Panc1 (cell line): ENCODE measurements around the gene RALGPS2. TPM values are rescaled to one million over a fixed set of nuclear protein-coding genes. Genes with fewer than 3 reads are reported as not detected.

Experiments
- ATAC-seq: fragments of 200-7000 bp; cut with Tn5 transposase; 2 replicates; pipeline ENCODE4 v1.9.1; 2020; ENCODE audit warnings: mild to moderate bottlenecking, moderate library complexity
- BruUV-seq: library from RNA; stranded (reverse); fragments of 400-500 nt; replicated peaks from 2 replicates; lab custom pipeline; 2021; lab: Mats Ljungman, UMichigan
- CTCF ChIA-PET: fragments of 300-600 bp; sonication (Branson Sonifier 250); formaldehyde crosslinking; loops from one replicate; lab custom pipeline; 2022; ENCODE audit warnings: antibody characterized with exemption; lab: Charles Lee
- POLR2A ChIA-PET: fragments of 300-600 bp; sonication (Branson Sonifier 250); formaldehyde crosslinking; loops from one replicate; lab custom pipeline; 2022; ENCODE audit warnings: antibody characterized with exemption; lab: Charles Lee
- DNase-seq: peaks from one replicate; pipeline ENCODE4 v3.0.0-alpha.2; 2010; ENCODE audit warnings: low read depth, low spot score
- H3K27ac ChIP-seq: 2 replicates; pipeline ENCODE4 v1.5.1; 2011; ENCODE audit warnings: mild to moderate bottlenecking, low read length, inconsistent platforms
- H3K27me3 ChIP-seq: fragments of 200-500 bp; sonication (Bioruptor generic); 2 replicates; pipeline ENCODE4 v1.6.0; 2014; ENCODE audit warnings: low read length, inconsistent platforms; ENCODE audit not compliant: control insufficient read depth, insufficient read depth
- H3K36me3 ChIP-seq: fragments of 200-500 bp; sonication (Bioruptor generic); 2 replicates; pipeline ENCODE4 v1.5.1; 2014; ENCODE audit warnings: inconsistent platforms, mild to moderate bottlenecking, low read length, moderate library complexity; ENCODE audit not compliant: control insufficient read depth, insufficient read depth
- H3K4me1 ChIP-seq: 2 replicates; pipeline ENCODE4 v1.5.1; 2011; ENCODE audit warnings: inconsistent platforms, mild to moderate bottlenecking, low read length, moderate library complexity; ENCODE audit not compliant: control insufficient read depth, insufficient read depth
- H3K4me3 ChIP-seq, 2 experiments: 2 replicates each; pipeline ENCODE4 v1.5.1; 2011 to 2012; ENCODE audit warnings: low read depth in 2 of 2, low read length in 2 of 2, mild to moderate bottlenecking in 2 of 2, inconsistent platforms in 1 of 2, moderate library complexity in 1 of 2
- H3K9me3 ChIP-seq: fragments of 200-500 bp; sonication (Bioruptor generic); 2 replicates; pipeline ENCODE4 v1.5.1; 2014; ENCODE audit warnings: low read depth, mild to moderate bottlenecking, inconsistent platforms, low read length, moderate library complexity; ENCODE audit not compliant: control insufficient read depth, insufficient read depth
- CTCF ChIP-seq: fragments of 450-650 bp; IDR thresholded peaks from 2 replicates; pipeline ENCODE4 v1.5.1; 2017; ENCODE audit warnings: mild to moderate bottlenecking
- POLR2AphosphoS5 ChIP-seq: IDR thresholded peaks from 2 replicates; pipeline ENCODE4 v1.6.1; 2012; ENCODE audit warnings: mild to moderate bottlenecking, low read depth, low read length, moderate library complexity
- REST ChIP-seq, 2 experiments: IDR thresholded peaks; 2 replicates each; pipeline ENCODE4 v1.6.1; 2011 to 2012; ENCODE audit warnings: low read depth in 2 of 2, control low read depth in 1 of 2, low read length in 1 of 2, mild to moderate bottlenecking in 1 of 2, moderate library complexity in 1 of 2; ENCODE audit not compliant: insufficient read depth in 1 of 2
- SIN3A ChIP-seq: IDR thresholded peaks from 2 replicates; pipeline ENCODE4 v1.6.1; 2012; ENCODE audit warnings: low read depth, mild to moderate bottlenecking, low read length, moderate library complexity, borderline replicate concordance; ENCODE audit not compliant: insufficient read depth
- TCF7L2 ChIP-seq: IDR thresholded peaks from 2 replicates; pipeline ENCODE4 v1.6.1; 2011; ENCODE audit warnings: mild to moderate bottlenecking, low read depth, low read length, inconsistent platforms
- in situ Hi-C: cut with HindIII; loops from 2 replicates; pipeline ENCODE4 v1.10.0; 2016; ENCODE audit warnings: low sequenced_read_pairs, low pct_unique_long_range_greater_than_20kb
- intact Hi-C: fragments of 100-400 bp; cut with micrococcal nuclease; formaldehyde crosslinking; loops from one replicate; pipeline ENCODE4 v1.10.0; 2022; ENCODE audit not compliant: unreplicated experiment
- total RNA-seq: library from RNA; stranded (reverse); gene quantifications from one replicate; pipeline ENCODE4 v1.2.1, GENCODE V29; 2021; ENCODE audit not compliant: unreplicated experiment

The RALGPS2 gene
- total RNA-seq, 1 experiment from 2014 or later: 5.4 TPM

GRCh38 chr1:178960482-178961240, 235.6 kb downstream of the RALGPS2 start:
- no TSS peak for BruUV-seq
- no peak for ATAC-seq

GRCh38 chr1:178961331-178961730, 236.3 kb downstream of the RALGPS2 start:
- in situ Hi-C loops: no loop called here
- Histone ChIP-seq H3K4me3 (no peak overlapping the region), H3K4me1 (no peaks in the 10 kb centered on the region), H3K27me3 (no peaks in the 10 kb centered on the region), H3K9me3 (no peaks in the 10 kb centered on the region), H3K27ac (no peak overlapping the region), H3K36me3 (no peaks in the 10 kb centered on the region)
- intact Hi-C loops: no loop called here
- ChIA-PET POLR2A (no interaction called here), CTCF (no interaction called here)
- BruUV-seq: no TSS peak
- no peak for DNase-seq
- no peak for TF ChIP-seq CTCF
- no peak for TF ChIP-seq POLR2AphosphoS5
- TF ChIP-seq SIN3A: no peak
- TF ChIP-seq REST (IDR thresholded peaks at IDR 0.05; ENCODE audit: insufficient read depth in 1 of 2, low read depth in 2 of 2, low read length in 1 of 2): no peak
- no peak for TF ChIP-seq TCF7L2
- no peak for ATAC-seq

More at GRCh38 chr1:178960482-178961240, 235.6 kb downstream of the RALGPS2 start:
- intact Hi-C loops (no loop called here), in situ Hi-C loops (no loop called here)
- Histone ChIP-seq H3K27ac (no peak overlapping the region), H3K4me1 (no peaks in the 10 kb centered on the region), H3K4me3 (no peak overlapping the region), H3K9me3 (no peaks in the 10 kb centered on the region), H3K27me3 (no peaks in the 10 kb centered on the region), H3K36me3 (no peaks in the 10 kb centered on the region)
- ChIA-PET CTCF (no interaction called here), POLR2A (no interaction called here)
- no peak for DNase-seq
- no peak for TF ChIP-seq TCF7L2
- no peak for TF ChIP-seq REST (IDR thresholded peaks at IDR 0.05; ENCODE audit: insufficient read depth in 1 of 2, low read depth in 2 of 2, low read length in 1 of 2)
- no peak for TF ChIP-seq CTCF
- no peak for TF ChIP-seq POLR2AphosphoS5
- no peak for TF ChIP-seq SIN3A
